ENCODE measurements around the gene ZHX3. TPM values are rescaled to one million over a fixed set of nuclear protein-coding genes. Genes with fewer than 3 reads are reported as not detected.

The ZHX3 gene
- total RNA-seq, 1 experiment from 2014 or later: 5.4 TPM

DNA sequence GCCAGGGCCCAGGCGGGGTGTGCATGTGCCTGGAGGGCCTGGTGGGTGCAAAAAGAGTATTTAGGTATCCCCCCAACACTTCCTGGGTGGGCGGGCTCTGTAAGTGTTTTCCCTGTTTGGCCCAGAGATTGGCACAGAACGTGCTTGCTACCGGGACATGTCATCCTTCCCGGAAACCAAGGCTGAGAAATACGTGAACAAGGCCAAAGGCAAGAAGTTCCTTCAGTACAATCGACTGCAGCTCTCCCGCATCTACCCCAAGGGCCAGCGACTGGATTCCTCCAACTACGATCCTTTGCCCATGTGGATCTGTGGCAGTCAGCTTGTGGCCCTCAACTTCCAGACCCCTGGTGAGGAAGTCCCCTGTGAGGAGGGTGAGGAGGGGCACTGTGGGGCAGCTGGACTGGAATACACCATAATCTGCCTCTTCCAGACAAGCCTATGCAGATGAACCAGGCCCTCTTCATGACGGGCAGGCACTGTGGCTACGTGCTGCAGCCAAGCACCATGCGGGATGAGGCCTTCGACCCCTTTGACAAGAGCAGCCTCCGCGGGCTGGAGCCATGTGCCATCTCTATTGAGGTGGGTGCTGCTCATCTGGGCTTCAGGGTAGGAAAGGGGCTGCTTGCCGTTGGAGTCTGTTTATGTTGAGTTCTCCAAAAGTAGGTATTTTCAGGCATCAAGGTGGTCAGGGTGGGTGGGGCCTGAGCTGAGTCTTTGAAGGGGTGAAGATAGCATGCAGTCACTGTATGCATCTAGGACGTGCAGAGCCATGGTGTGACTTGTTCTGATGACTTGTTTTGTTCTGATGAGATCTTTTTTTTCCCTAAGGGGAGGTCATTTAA, 145.0 kb downstream of the ZHX3 start:
- no peak for DNase-seq (ENCODE audit: low read depth)

DNA sequence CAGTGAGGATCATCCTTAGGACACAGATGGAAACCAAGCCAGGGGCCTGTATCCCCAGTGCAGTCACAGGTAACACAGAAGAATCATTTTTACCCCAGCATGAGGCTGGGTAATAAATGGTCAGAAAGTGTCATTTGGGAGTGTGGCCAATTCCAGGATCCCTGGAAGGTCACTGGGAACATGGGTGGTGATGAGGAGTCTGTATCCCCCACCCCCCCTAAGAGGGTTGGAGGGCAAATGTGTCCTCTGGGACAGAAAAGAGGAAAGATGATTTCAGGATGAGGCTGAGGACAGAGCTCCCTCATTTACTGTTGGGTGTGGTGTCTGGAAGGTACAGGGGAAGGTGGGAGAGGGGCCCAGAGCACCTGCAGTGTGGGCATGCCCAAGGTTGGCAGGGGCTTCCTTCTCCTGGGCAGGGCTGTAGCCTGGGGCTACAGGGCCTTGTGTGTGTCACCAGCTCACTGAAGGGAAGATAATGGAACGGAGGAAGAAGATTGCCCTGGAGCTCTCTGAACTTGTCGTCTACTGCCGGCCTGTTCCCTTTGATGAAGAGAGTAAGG, 145.7 kb downstream of the ZHX3 start:
- no peak for DNase-seq (ENCODE audit: low read depth)

GRCh38 chr20:41170386-41171105, 147.0 kb downstream of the ZHX3 start:
- DNase-seq (ENCODE audit: low read depth): no peak

DNA sequence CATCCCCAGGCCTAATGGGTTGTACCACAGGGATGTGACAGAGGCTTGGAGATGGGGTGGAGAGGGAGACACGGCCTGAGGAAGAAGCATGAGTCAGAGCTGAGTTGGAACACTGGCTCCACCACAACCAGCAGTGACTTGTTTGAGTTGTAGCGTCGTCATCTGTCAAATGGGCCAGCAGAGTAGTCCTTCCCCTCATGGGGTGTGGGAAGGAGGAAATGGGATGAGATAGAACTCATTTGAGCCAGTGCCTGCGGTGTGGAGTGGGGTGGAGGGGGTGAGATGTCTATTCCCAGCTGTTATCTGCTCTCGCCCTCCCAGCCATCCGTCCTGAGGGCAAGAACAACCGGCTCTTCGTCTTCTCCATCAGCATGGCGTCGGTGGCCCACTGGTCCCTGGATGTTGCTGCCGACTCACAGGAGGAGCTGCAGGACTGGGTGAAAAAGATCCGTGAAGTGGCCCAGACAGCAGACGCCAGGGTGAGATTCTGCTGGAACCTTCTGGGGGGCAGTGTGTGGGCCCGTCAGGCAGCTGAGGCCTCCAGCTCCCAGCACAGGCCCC, 147.7 kb downstream of the ZHX3 start:
- peak; percentile 60 for DNase-seq (ENCODE audit: low read depth)

DNA sequence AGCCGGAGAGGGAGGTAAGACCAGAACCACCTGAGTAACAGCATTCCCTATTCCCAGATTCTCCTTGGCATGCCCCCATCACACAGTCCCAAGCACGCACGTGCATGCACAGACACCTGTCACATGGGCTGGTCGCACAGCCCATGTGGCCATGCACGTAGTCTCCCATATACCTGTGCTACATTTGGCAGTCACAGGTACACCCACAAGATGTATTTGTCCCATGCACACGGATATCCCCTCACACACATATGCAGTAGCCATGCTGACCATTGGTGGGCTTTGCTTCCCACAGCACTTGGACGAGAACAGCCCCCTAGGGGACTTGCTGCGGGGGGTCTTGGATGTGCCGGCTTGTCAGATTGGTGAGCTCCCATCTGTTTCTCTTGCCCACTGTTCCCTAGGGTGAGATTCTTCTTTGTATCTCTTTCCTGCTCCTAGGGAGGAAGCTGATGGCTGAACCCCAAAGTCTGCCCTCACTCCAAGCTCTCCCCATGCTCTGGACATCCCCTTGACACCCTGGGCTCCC, 148.3 kb downstream of the ZHX3 start:
- DNase-seq (ENCODE audit: low read depth): no peak

DNA sequence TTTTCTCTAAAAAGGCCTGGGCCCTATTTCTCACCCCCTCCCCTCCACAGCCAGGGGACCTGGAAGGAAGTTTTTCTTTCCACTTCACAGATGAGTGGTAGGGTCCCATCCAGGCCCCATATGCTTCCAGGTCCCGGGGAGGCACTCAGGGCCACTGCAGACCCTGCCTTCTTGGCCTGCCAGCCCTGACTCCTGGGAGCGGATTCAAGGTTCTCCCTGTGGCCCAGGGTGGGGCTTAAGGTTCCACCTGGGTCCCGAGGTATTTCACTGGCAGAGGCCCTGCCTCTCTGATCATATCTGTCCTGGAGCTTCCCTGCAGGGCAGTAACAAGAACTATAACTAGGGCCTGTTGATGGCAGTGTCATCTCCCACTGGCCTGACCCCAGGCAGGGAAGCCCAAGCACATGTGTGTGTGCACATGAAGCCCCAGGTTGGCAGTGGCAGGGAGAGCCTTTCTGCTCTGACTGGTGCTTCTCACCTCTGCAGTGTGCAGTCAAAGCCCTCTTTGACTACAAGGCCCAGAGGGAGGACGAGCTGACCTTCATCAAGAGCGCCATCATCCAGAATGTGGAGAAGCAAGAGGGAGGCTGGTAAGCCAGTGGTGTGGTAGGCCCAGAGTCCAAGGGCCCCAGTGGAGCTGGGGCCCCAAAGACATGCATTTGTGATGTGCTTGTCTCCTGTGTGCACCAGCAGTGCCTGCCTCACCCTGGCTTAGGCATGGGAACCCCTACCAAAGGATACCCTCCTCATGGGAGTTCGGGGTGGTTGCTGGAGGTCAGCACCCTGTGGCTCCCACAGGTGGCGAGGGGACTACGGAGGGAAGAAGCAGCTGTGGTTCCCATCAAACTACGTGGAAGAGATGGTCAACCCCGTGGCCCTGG, 149.0 kb downstream of the ZHX3 start:
- DNase-seq (ENCODE audit: low read depth): no peak

GRCh38 chr20:41167481-41168253, 149.9 kb downstream of the ZHX3 start:
- no peak for DNase-seq (ENCODE audit: low read depth)

DNA sequence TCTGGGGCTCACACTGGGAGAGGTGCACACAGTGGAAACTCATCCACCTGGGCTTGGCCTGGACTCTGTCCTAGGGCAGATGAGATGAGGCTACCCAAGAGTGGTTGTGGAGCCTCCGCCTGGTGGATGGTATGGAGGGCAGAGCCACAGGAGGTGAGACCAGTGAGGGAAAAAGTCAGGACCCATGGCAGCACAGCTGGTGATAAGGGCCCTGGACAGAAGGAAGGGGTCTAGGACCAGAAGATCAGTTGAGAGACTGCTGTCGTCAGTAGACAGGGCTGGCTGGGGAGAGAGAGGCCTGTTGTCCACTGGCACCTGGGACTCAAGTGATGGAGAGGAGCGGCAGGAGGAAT, 150.4 kb downstream of the ZHX3 start:
- DNase-seq (ENCODE audit: low read depth): no peak

DNA sequence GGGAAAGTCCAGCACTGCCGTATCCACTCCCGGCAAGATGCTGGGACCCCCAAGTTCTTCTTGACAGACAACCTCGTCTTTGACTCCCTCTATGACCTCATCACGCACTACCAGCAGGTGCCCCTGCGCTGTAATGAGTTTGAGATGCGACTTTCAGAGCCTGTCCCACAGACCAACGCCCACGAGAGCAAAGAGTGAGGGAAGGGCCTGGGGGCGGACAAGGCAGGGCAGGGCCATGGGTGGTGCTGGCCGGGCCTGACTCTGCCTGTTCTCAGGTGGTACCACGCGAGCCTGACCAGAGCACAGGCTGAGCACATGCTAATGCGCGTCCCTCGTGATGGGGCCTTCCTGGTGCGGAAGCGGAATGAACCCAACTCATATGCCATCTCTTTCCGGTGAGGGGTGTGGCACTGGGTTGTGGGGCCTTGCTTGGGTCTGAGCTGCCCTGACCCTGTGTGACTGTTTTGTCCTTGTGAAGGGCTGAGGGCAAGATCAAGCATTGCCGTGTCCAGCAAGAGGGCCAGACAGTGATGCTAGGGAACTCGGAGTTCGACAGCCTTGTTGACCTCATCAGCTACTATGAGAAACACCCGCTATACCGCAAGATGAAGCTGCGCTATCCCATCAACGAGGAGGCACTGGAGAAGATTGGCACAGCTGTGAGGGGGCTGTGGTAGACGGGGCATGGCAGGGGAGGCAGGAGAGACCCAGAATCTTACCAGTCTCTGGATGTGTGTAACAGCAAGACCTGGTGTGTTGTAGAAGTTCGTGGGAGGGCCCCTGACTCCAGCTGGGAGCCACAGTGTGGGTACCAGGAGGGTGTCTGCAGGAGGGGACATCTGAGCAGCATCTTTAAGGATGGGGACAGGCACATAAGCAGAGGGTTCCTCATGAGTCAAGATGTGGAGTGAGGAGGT, 151.1 kb downstream of the ZHX3 start:
- no peak for DNase-seq (ENCODE audit: low read depth)

- no peak for DNase-seq (ENCODE audit: low read depth)
These were observed 152.3 kb downstream of the ZHX3 start for GRCh38 chr20:41165001-41165882.

DNA sequence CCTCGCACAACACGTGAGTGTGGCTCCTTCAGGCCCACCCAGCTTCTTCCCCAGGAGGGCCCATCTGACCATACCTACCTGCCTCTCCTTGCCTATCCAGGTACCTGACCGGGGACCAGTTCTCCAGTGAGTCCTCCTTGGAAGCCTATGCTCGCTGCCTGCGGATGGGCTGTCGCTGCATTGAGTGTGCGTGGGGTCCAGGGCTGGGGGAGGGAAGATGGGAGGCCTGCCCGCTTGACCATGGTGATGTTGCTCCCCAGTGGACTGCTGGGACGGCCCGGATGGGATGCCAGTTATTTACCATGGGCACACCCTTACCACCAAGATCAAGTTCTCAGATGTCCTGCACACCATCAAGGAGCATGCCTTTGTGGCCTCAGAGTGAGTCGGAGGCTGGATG, 153.7 kb downstream of the ZHX3 start:
- DNase-seq (ENCODE audit: low read depth): no peak

GRCh38 chr20:41162396-41162795, 155.1 kb downstream of the ZHX3 start:
- DNase-seq (ENCODE audit: low read depth): no peak

DNA sequence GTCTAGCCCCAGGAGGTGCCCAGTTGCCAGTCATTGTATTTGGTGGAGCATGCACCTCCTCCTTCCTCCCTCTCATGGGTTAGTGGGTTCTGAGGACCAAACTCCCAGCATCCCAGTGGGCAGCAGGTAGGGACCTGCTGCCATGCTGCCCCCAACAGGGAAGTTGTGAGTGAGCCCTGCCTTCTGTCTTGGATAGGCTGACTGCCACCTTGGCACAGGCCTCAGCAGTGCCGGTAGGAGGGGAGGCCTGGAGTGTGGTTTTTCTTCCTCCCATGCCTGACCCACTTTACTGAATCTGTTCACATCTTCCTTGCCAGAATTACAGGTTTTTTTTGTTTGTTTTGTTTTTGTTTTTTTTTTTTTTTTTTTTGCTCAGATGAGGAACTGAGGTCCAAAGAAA, 155.6 kb downstream of the ZHX3 start:
- no peak for DNase-seq (ENCODE audit: low read depth)

DNA sequence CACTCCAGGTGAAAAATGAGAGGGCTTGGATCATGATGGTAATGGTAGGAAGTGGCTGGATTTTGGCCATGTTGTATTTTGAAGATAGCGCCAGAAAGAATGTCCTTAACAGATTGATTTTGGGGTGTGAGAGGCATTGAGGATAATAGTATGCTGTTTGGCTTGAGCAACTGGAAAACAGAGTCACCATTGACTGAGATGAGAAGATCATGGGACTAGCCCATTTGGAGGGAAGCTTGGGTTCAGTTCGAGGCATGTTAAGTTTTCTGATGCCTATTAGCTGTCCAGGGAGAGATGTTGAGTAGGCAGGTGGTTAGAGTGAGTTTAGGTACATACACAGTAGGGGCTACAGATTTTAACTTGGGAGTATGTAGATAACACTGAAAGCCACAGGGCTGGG, 156.8 kb downstream of the ZHX3 start:
- no peak for DNase-seq (ENCODE audit: low read depth)

GRCh38 chr20:41159547-41159946, 158.0 kb downstream of the ZHX3 start:
- DNase-seq (ENCODE audit: low read depth): no peak

GRCh38 chr20:41158082-41158625, 159.4 kb downstream of the ZHX3 start:
- DNase-seq (ENCODE audit: low read depth): no peak

DNA sequence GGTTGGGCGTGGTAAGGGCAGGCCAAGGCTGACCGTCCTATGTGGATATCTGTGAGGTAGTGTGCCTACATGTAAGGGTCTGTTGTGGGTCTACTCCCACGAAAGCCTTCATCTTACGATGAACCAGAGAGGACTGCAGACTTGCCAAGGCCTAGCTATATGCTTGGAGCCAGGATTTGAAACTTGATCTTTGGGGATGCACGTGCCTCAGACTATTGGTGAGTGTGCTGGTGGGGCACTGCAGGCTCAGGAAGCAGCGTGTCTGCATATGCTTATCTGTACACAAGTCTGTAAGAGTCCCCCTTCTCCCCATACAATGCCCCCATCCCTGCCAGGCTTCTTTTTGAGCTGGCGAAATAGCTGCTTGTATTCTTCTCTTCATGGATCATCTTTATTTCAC, 162.3 kb downstream of the ZHX3 start:
- DNase-seq (ENCODE audit: low read depth): no peak
